ENCODE measurements around the gene NDRG3. TPM values are rescaled to one million over a fixed set of nuclear protein-coding genes. Genes with fewer than 3 reads are reported as not detected.

The NDRG3 gene
- total RNA-seq, 4 donors from 2014 or later = 19.2 to 24.2 (median 22.7) TPM

- Histone ChIP-seq H3K4me1 (no peaks in the 10 kb centered on the region), H3K9me3 (no peaks in the 10 kb centered on the region), H3K27me3 (no peaks in the 10 kb centered on the region), H3K4me3 (no peak overlapping the region), H3K36me3 (peaks cover 11% of the 10 kb centered on the region), H3K27ac (no peak overlapping the region)
- TF ChIP-seq POLR2AphosphoS5 (IDR thresholded peaks at IDR 0.05) (no peak), CTCF (IDR thresholded peaks at IDR 0.05) (no peak), POLR2A (IDR thresholded peaks at IDR 0.05) (no peak), EP300 (IDR thresholded peaks at IDR 0.05) (no peak)
- DNase-seq (ENCODE audit: low spot score in 2 of 2) = no peak
- WGBS = 83% methylated on average over 3 of the region's 3 CpGs
These were observed 25.4 kb downstream of the NDRG3 start for GRCh38 chr20:36720510-36720909.

GRCh38 chr20:36717657-36718056 lies 28.2 kb downstream of the NDRG3 start:
- DNase-seq (ENCODE audit: low spot score in 2 of 2) = no peak
- WGBS = 93% methylated on average over 2 of the region's 2 CpGs
- no peaks in the 10 kb centered on the region for H3K27me3 ChIP-seq

GRCh38 chr20:36717021-36717420 lies 28.9 kb downstream of the NDRG3 start:
- Histone ChIP-seq H3K9me3 (no peaks in the 10 kb centered on the region), H3K27me3 (no peaks in the 10 kb centered on the region), H3K27ac (no peak overlapping the region), H3K4me3 (no peak overlapping the region), H3K36me3 (peaks cover 11% of the 10 kb centered on the region), H3K4me1 (no peaks in the 10 kb centered on the region)
- no peak for DNase-seq (ENCODE audit: low spot score in 2 of 2)
- WGBS = 79% methylated on average over 3 of the region's 3 CpGs
- TF ChIP-seq POLR2A (IDR thresholded peaks at IDR 0.05) (no peak), EP300 (IDR thresholded peaks at IDR 0.05) (no peak), POLR2AphosphoS5 (IDR thresholded peaks at IDR 0.05) (no peak), CTCF (IDR thresholded peaks at IDR 0.05) (no peak)

More at GRCh38 chr20:36717657-36718056, 28.2 kb downstream of the NDRG3 start:
- no peaks in the 10 kb centered on the region for H3K4me1 ChIP-seq
- H3K9me3 ChIP-seq = no peaks in the 10 kb centered on the region
- H3K4me3 ChIP-seq = no peak overlapping the region
- no peak for TF ChIP-seq POLR2AphosphoS5 (IDR thresholded peaks at IDR 0.05)
- no peak for TF ChIP-seq POLR2A (IDR thresholded peaks at IDR 0.05)
- no peak for TF ChIP-seq EP300 (IDR thresholded peaks at IDR 0.05)
- no peak for TF ChIP-seq CTCF (IDR thresholded peaks at IDR 0.05)
- peaks cover 11% of the 10 kb centered on the region for H3K36me3 ChIP-seq
- no peak overlapping the region for H3K27ac ChIP-seq

GRCh38 chr20:36712775-36713174 lies 33.1 kb downstream of the NDRG3 start:
- Histone ChIP-seq H3K4me3 (no peak overlapping the region), H3K36me3 (no peaks in the 10 kb centered on the region), H3K27me3 (no peaks in the 10 kb centered on the region), H3K4me1 (no peaks in the 10 kb centered on the region), H3K9me3 (no peaks in the 10 kb centered on the region), H3K27ac (no peak overlapping the region)
- WGBS = 100% methylated on average over 1 of the region's 1 CpG
- TF ChIP-seq POLR2A (IDR thresholded peaks at IDR 0.05) = no peak
- TF ChIP-seq POLR2AphosphoS5 (IDR thresholded peaks at IDR 0.05) = no peak
- TF ChIP-seq EP300 (IDR thresholded peaks at IDR 0.05) = no peak
- TF ChIP-seq CTCF (IDR thresholded peaks at IDR 0.05) = no peak
- no peak for DNase-seq (ENCODE audit: low spot score in 2 of 2)

- no peaks in the 10 kb centered on the region for H3K4me1 ChIP-seq
- H3K36me3 ChIP-seq = peaks cover 3% of the 10 kb centered on the region
- H3K9me3 ChIP-seq = no peaks in the 10 kb centered on the region
- no peaks in the 10 kb centered on the region for H3K27me3 ChIP-seq
- DNase-seq (ENCODE audit: low spot score in 2 of 2) = no peak
- 74% methylated on average over 5 of the region's 5 CpGs for WGBS
- no peak for TF ChIP-seq EP300 (IDR thresholded peaks at IDR 0.05)
- no peak for TF ChIP-seq POLR2AphosphoS5 (IDR thresholded peaks at IDR 0.05)
- TF ChIP-seq POLR2A (IDR thresholded peaks at IDR 0.05) = no peak
- TF ChIP-seq CTCF (IDR thresholded peaks at IDR 0.05) = no peak
- H3K27ac ChIP-seq = no peak overlapping the region
- no peak overlapping the region for H3K4me3 ChIP-seq
These were observed 36.8 kb downstream of the NDRG3 start for GRCh38 chr20:36709126-36709525.
